Gastrocnemius medialis (tissue), 4 donors: ENCODE measurements around the gene PARD3B. TPM values are rescaled to one million over a fixed set of nuclear protein-coding genes. Genes with fewer than 3 reads are reported as not detected.

ENCODE experiments used
- ATAC-seq, 2 donors: fragments of 150-250 bp; one replicate each; pipeline ENCODE4 v1.9.1; 2016
- DNase-seq, 2 donors: peaks; one replicate each; pipeline ENCODE4 v3.0.0-alpha.2; 2019
- H3K27ac ChIP-seq, 4 donors: fragments of 200-600 bp; sonication (generic); 1 replicate in 1 of 4; 2 replicates in 3 of 4; pipeline ENCODE4 v1.5.1; 2016 to 2018; ENCODE audit warnings: mild to moderate bottlenecking in 2 of 4, moderate library complexity in 1 of 4
- H3K27me3 ChIP-seq, 3 donors: fragments of 200-600 bp; sonication (generic) in 2 of 3; 1 replicate in 1 of 3; 2 replicates in 2 of 3; pipeline versions ENCODE4 v1.5.1 to v1.6.0; 2016 to 2019; ENCODE audit warnings: mild to moderate bottlenecking in 1 of 3, moderate library complexity in 1 of 3
- H3K36me3 ChIP-seq, 2 donors: fragments of 200-600 bp; sonication (generic) in 1 of 2; one replicate each; pipeline ENCODE4 v1.5.1; 2017 to 2018
- H3K4me1 ChIP-seq, 2 donors: fragments of 200-600 bp; sonication (generic) in 1 of 2; one replicate each; pipeline ENCODE4 v1.5.1; 2016 to 2017; ENCODE audit warnings: mild to moderate bottlenecking in 2 of 2
- H3K4me3 ChIP-seq, 4 donors: fragments of 200-600 bp; sonication (generic) in 3 of 4; 1 replicate in 1 of 4; 2 replicates in 3 of 4; pipeline ENCODE4 v1.5.1; 2016 to 2019; ENCODE audit warnings: mild to moderate bottlenecking in 2 of 4
- H3K9me3 ChIP-seq, 3 donors: fragments of 200-600 bp; sonication (generic) in 2 of 3; 1 replicate in 1 of 3; 2 replicates in 2 of 3; pipeline ENCODE4 v1.5.1; 2016 to 2019
- CTCF ChIP-seq, 5 experiments: fragments of 450-650 bp in 3 of 5; fragments of 200-600 bp in 2 of 5; sonication (generic) in 2 of 5; IDR thresholded peaks in 4 of 5; conservative IDR thresholded peaks in 1 of 5; 1 replicate in 4 of 5; 2 replicates in 1 of 5; pipeline ENCODE4 v1.5.1; 2016 to 2019; ENCODE audit warnings: antibody characterized with exemption in 5 of 5, mild to moderate bottlenecking in 3 of 5, moderate library complexity in 3 of 5
- POLR2A ChIP-seq, 2 donors: fragments of 450-650 bp; IDR thresholded peaks; one replicate each; pipeline ENCODE4 v1.6.1; 2017; ENCODE audit warnings: antibody characterized with exemption in 2 of 2, mild to moderate bottlenecking in 2 of 2, moderate library complexity in 2 of 2
- in situ Hi-C, 4 donors: fragments of 200-750 bp; cut with MboI; loops; one replicate each; pipeline versions ENCODE4 v1.15.0 to v1.8.0; 2017; ENCODE audit warnings: low sequenced_read_pairs in 4 of 4
- intact Hi-C: fragments of 100-400 bp; cut with DNase I; formaldehyde crosslinking; loops from one replicate; pipeline ENCODE4 v1.15.1; 2023; ENCODE audit warnings: low total_unique reads
- total RNA-seq, 4 donors: library from RNA; depleted of rRNA; stranded (reverse); fragments of >200 nt; gene quantifications; one replicate each; pipeline versions ENCODE4 v1.1.0 to v1.2.3, GENCODE V29; 2016

PARD3B gene
- total RNA-seq, 4 donors from 2014 or later, result 2.2 to 15.5 (median 4.6) TPM

GRCh38 chr2:204670124-204670523, 124.8 kb downstream of the PARD3B start:
- H3K27ac ChIP-seq, result no peak overlapping the region
- intact Hi-C loops, result no loop called here
- ATAC-seq, result no peak
- no peaks in the 10 kb centered on the region for H3K36me3 ChIP-seq
- no peaks in the 10 kb centered on the region for H3K9me3 ChIP-seq
- no peak overlapping the region for H3K4me3 ChIP-seq
- in situ Hi-C loops, result no loop called here
- no peak for DNase-seq
- TF ChIP-seq POLR2A (IDR thresholded peaks at IDR 0.05) (no peak), CTCF (IDR thresholded peaks at IDR 0.05 in 4 of 5, conservative IDR thresholded peaks at IDR 0.05 in 1 of 5) (no peak)
- peaks cover 0 to 6% of the 10 kb centered on the region in 2 donors for H3K4me1 ChIP-seq
- no peaks in the 10 kb centered on the region for H3K27me3 ChIP-seq

- intact Hi-C loops (no loop called here), in situ Hi-C loops (no loop called here)
- Histone ChIP-seq H3K27ac (no peak overlapping the region), H3K9me3 (no peaks in the 10 kb centered on the region), H3K4me1 (no peaks in the 10 kb centered on the region), H3K4me3 (no peak overlapping the region), H3K27me3 (no peaks in the 10 kb centered on the region), H3K36me3 (no peaks in the 10 kb centered on the region)
- DNase-seq (no peak), ATAC-seq (no peak)
- TF ChIP-seq POLR2A (IDR thresholded peaks at IDR 0.05) (no peak), CTCF (IDR thresholded peaks at IDR 0.05 in 4 of 5, conservative IDR thresholded peaks at IDR 0.05 in 1 of 5) (no peak)
Measured at GRCh38 chr2:204670756-204671155, 125.5 kb downstream of the PARD3B start.

- in situ Hi-C loops, result no loop called here
- Histone ChIP-seq H3K36me3 (no peaks in the 10 kb centered on the region), H3K4me1 (no peaks in the 10 kb centered on the region), H3K27me3 (no peaks in the 10 kb centered on the region), H3K27ac (no peak overlapping the region), H3K9me3 (no peaks in the 10 kb centered on the region), H3K4me3 (no peak overlapping the region)
- ATAC-seq (no peak), DNase-seq (no peak)
- TF ChIP-seq CTCF (IDR thresholded peaks at IDR 0.05 in 4 of 5, conservative IDR thresholded peaks at IDR 0.05 in 1 of 5) (no peak), POLR2A (IDR thresholded peaks at IDR 0.05) (no peak)
- intact Hi-C loops, result no loop called here
Measured at GRCh38 chr2:204672772-204673171, 127.5 kb downstream of the PARD3B start.

- in situ Hi-C loops (no loop called here), intact Hi-C loops (no loop called here)
- Histone ChIP-seq H3K36me3 (no peaks in the 10 kb centered on the region), H3K9me3 (no peaks in the 10 kb centered on the region), H3K4me3 (no peak overlapping the region), H3K27me3 (no peaks in the 10 kb centered on the region), H3K4me1 (no peaks in the 10 kb centered on the region), H3K27ac (no peak overlapping the region)
- ATAC-seq, result no peak
- no peak for DNase-seq
- TF ChIP-seq CTCF (IDR thresholded peaks at IDR 0.05 in 4 of 5, conservative IDR thresholded peaks at IDR 0.05 in 1 of 5), result no peak
- TF ChIP-seq POLR2A (IDR thresholded peaks at IDR 0.05), result no peak
Measured at GRCh38 chr2:204673877-204674276, 128.6 kb downstream of the PARD3B start.

GRCh38 chr2:204678031-204678430, 132.8 kb downstream of the PARD3B start:
- no peaks in the 10 kb centered on the region for H3K36me3 ChIP-seq
- H3K9me3 ChIP-seq, result no peaks in the 10 kb centered on the region
- DNase-seq (no peak), ATAC-seq (no peak)
- H3K27ac ChIP-seq, result no peak overlapping the region
- TF ChIP-seq POLR2A (IDR thresholded peaks at IDR 0.05), result no peak
- TF ChIP-seq CTCF (IDR thresholded peaks at IDR 0.05 in 4 of 5, conservative IDR thresholded peaks at IDR 0.05 in 1 of 5), result no peak
- no peak overlapping the region for H3K4me3 ChIP-seq
- intact Hi-C loops, result no loop called here
- in situ Hi-C loops, result loop anchor here in 1 of 4 donors (25.0 kb wide), 1 partner anchor 341 kb away; no protein-coding TSS in a partner anchor
- peaks cover 9 to 10% of the 10 kb centered on the region in 2 donors for H3K4me1 ChIP-seq
- H3K27me3 ChIP-seq, result no peaks in the 10 kb centered on the region
